IPS-15b (cell line): ENCODE results near the gene SLTM.
"Not testable (repeated sequence)": the region's sequence is repeated elsewhere in the genome, so short reads cannot be mapped to it uniquely, and the experiment has no call there.

Experiments used
- H3K27me3 ChIP-seq: one replicate; pipeline ENCODE4 v1.6.1; 2013; ENCODE audit warnings: low read length; ENCODE audit not compliant: control insufficient read depth, insufficient read depth
- H3K36me3 ChIP-seq: one replicate; pipeline ENCODE4 v1.6.1; 2013; ENCODE audit warnings: low read length; ENCODE audit not compliant: control insufficient read depth, insufficient read depth
- H3K4me1 ChIP-seq: one replicate; pipeline ENCODE4 v1.6.1; 2013; ENCODE audit warnings: mild to moderate bottlenecking, low read length; ENCODE audit not compliant: control insufficient read depth, insufficient read depth
- H3K4me3 ChIP-seq: one replicate; pipeline ENCODE4 v1.5.1; 2013; ENCODE audit warnings: low read depth, low read length
- H3K9ac ChIP-seq: one replicate; pipeline ENCODE4 v1.6.1; 2013; ENCODE audit warnings: low read depth, mild to moderate bottlenecking, low read length
- H3K9me3 ChIP-seq: one replicate; pipeline ENCODE4 v1.6.1; 2013; ENCODE audit warnings: mild to moderate bottlenecking, low read length; ENCODE audit not compliant: control insufficient read depth, insufficient read depth

SLTM gene

DNA sequence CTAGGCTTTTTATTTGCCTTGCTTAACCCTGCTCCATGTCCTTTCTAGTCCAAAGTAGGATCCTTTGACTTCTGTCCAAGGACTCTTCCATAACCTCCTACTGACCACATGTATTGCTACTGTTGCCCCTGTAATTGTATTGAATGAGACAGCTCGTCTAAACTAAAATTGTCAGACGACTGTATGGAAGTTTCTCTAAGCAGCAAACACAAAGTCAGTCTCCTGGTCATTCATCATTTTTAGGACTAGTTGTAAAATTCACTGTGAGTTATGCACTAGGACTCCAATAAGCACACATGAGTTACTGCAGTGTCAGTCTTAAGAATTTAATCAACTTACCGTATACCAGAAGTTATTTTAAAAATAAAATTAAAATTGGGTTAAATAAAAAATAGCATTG lies 32.8 kb downstream of the SLTM start:
- Histone ChIP-seq H3K4me1 (no peaks in the 10 kb centered on the region), H3K9ac (no peak overlapping the region), H3K27me3 (no peaks in the 10 kb centered on the region), H3K36me3 (peaks cover 14% of the 10 kb centered on the region), H3K4me3 (no peak overlapping the region), H3K9me3 (no peaks in the 10 kb centered on the region)

- H3K36me3 ChIP-seq, result peaks cover 18% of the 10 kb centered on the region
- H3K9ac ChIP-seq, result no peak overlapping the region
- H3K4me1 ChIP-seq, result no peaks in the 10 kb centered on the region
- no peak overlapping the region for H3K4me3 ChIP-seq
- no peaks in the 10 kb centered on the region for H3K9me3 ChIP-seq
- H3K27me3 ChIP-seq, result no peaks in the 10 kb centered on the region
These were observed 35.3 kb downstream of the SLTM start for GRCh38 chr15:58898150-58898680.

DNA sequence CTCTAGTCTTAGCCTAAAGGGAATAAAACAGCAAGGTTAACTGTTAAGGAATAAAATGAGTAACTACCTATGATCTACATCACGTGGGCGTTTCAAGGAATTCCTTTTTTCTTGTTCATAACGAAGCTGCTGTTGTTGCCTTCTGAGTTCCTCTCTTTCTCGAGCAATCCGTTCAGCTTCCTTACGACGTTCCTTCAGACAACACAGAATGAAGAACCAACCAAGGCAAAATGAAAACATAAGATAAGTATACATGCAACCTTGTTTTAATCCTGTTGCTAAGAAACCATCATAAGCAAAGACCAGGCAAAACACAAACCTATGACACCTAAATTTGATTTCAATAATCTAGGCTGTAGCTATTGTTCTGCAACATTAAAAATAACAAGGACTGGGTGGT lies 44.1 kb downstream of the SLTM start:
- H3K4me3 ChIP-seq, result no peak overlapping the region
- H3K4me1 ChIP-seq, result no peaks in the 10 kb centered on the region
- peaks cover 46% of the 10 kb centered on the region for H3K36me3 ChIP-seq
- no peak overlapping the region for H3K9ac ChIP-seq
- H3K9me3 ChIP-seq, result no peaks in the 10 kb centered on the region
- no peaks in the 10 kb centered on the region for H3K27me3 ChIP-seq

GRCh38 chr15:58886921-58887320 lies 46.6 kb downstream of the SLTM start:
- H3K9ac ChIP-seq, result no peak overlapping the region
- no peak overlapping the region for H3K4me3 ChIP-seq
- peaks cover 47% of the 10 kb centered on the region for H3K36me3 ChIP-seq
- no peaks in the 10 kb centered on the region for H3K9me3 ChIP-seq
- H3K27me3 ChIP-seq, result no peaks in the 10 kb centered on the region
- H3K4me1 ChIP-seq, result no peaks in the 10 kb centered on the region

GRCh38 chr15:58883926-58884325 lies 49.6 kb downstream of the SLTM start:
- not testable (repeated sequence) for H3K4me1 ChIP-seq, H3K9me3 ChIP-seq, H3K9ac ChIP-seq, H3K27me3 ChIP-seq, H3K4me3 ChIP-seq
- H3K36me3 ChIP-seq, result peaks cover 59% of the 10 kb centered on the region

GRCh38 chr15:58882243-58882642 lies 51.2 kb downstream of the SLTM start:
- Histone ChIP-seq H3K27me3 (no peaks in the 10 kb centered on the region), H3K9me3 (no peaks in the 10 kb centered on the region), H3K4me1 (no peaks in the 10 kb centered on the region), H3K4me3 (no peak overlapping the region), H3K9ac (no peak overlapping the region), H3K36me3 (peaks cover 50% of the 10 kb centered on the region)

DNA sequence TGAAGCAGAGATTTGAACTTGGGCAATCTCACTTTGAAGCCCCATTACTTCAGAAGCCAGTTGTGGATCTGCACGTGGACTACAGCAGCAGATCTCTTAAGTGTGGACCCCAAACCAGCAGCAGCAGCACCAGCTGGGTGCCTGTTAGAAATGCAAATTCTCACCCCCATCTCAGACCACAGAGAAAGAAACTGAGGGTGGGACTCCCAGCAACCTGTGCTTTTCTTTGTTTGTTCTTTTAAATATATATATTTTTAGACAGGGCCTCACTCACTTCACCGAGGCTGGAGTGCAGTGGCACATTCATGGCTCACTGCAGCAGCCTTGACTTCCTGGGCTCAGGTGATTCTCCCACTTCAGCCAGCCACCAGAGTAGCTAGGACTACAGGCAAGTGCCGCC lies 53.2 kb downstream of the SLTM start:
- H3K4me1 ChIP-seq, result no peaks in the 10 kb centered on the region
- H3K4me3 ChIP-seq, result no peak overlapping the region
- peaks cover 39% of the 10 kb centered on the region for H3K36me3 ChIP-seq
- H3K9ac ChIP-seq, result no peak overlapping the region
- H3K9me3 ChIP-seq, result no peaks in the 10 kb centered on the region
- H3K27me3 ChIP-seq, result no peaks in the 10 kb centered on the region

DNA sequence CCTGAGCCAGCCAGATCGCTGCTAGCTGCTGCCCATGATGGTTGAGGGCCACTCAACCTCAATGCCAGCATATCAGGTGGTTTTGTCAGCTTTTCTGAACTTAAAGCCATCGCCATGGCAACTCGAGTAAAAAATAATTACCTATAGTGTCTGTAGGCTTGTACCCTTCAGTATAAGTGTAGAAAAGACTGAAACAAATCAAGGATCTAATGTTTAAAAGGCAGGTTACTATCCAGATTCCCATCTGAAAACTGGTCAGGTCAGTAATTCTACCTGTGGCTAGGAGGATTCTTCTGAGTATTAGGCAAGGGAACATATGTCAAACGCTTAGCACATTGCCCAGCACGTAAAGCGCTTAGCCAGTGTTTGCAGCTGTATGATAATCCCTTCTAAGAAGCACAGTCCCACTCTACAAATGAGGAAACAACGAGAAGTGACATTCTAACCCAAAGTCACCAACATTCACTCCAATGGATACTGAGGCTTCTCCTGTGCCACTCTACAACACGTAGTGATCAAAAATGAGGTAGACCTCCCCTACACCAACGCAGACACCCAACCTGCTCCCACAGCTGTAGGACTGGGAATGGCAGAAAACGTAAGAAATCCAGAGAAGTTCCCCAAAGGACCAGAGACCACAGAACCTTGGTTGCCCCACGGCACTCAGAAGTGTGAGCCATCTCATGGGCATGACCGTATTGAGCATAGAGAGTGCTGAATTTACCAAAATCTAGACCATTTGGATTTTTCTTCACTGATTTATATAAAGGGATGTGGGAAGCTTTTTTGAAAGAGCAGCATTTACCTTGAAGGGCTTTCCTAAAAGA lies 55.3 kb downstream of the SLTM start:
- Histone ChIP-seq H3K9me3 (no peaks in the 10 kb centered on the region), H3K36me3 (peaks cover 25% of the 10 kb centered on the region), H3K27me3 (no peaks in the 10 kb centered on the region), H3K4me1 (no peaks in the 10 kb centered on the region), H3K4me3 (no peak overlapping the region), H3K9ac (no peak overlapping the region)

DNA sequence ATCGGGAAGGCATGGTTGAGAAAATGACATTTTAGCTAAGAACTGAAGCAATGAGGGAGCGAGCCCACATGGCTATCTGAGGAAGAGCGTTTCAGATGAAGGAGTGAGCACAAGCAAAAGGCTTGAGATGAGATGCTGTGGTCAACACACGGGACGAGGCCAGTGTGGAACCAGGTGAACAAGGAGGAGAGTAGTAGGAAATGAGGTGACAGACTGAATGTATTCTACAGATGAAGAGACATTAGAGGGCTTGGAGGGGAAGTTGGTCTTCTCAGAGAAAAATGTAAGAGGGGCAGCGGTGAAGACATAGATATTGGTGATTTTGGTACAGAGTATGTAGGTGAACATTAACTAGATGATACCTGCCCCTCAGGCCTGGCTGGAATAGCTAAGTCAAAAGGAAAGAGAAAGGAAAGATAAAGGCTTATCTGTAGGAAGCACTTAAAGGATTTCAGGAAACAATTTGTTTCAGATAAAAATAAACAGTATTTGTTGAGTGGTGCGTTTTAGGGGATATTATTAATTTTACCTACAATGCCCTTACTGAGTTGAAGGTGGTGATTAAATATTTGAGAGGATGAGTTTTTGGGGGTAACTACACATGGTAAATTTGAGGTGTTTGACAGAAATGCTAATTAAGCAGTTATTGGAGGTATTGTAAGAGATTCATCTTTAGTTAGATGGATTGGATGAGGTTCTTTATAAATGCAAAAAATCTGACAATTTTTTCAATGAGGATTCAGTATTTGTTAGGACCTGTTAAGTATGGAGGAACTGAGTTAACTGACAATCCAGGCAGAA lies 57.0 kb downstream of the SLTM start:
- Histone ChIP-seq H3K9ac (no peak overlapping the region), H3K9me3 (no peaks in the 10 kb centered on the region), H3K4me3 (no peak overlapping the region), H3K4me1 (no peaks in the 10 kb centered on the region), H3K27me3 (no peaks in the 10 kb centered on the region), H3K36me3 (peaks cover 23% of the 10 kb centered on the region)

DNA sequence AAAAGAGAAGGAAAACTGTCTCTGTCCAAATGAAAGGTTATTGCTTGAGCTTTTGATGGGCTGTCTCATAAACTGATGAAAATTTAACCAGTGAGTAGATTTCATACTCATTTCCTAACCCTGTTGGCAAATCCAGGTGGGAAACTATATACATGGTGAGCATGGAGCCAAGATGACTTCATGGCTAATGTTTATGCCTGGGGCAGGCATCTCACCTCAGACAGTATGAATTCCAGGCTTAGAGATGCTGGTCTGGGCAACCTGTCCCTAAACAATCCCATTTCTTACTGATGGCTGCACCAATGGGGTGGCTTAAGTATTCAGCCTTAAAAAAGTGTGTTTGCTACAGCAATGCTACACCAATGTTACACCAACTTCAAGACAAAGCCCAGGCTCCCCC lies 58.1 kb downstream of the SLTM start:
- Histone ChIP-seq H3K9me3 (no peaks in the 10 kb centered on the region), H3K9ac (no peak overlapping the region), H3K4me1 (no peaks in the 10 kb centered on the region), H3K4me3 (no peak overlapping the region), H3K36me3 (peaks cover 14% of the 10 kb centered on the region), H3K27me3 (no peaks in the 10 kb centered on the region)

- Histone ChIP-seq H3K9ac (no peak overlapping the region), H3K27me3 (no peaks in the 10 kb centered on the region), H3K36me3 (peaks cover 3% of the 10 kb centered on the region), H3K4me1 (no peaks in the 10 kb centered on the region), H3K4me3 (no peak overlapping the region), H3K9me3 (no peaks in the 10 kb centered on the region)
These were observed 60.2 kb downstream of the SLTM start for GRCh38 chr15:58873267-58873666.

- Histone ChIP-seq H3K9ac (no peak overlapping the region), H3K4me3 (no peak overlapping the region), H3K4me1 (no peaks in the 10 kb centered on the region), H3K36me3 (no peaks in the 10 kb centered on the region), H3K9me3 (no peaks in the 10 kb centered on the region), H3K27me3 (no peaks in the 10 kb centered on the region)
These were observed 63.0 kb downstream of the SLTM start for GRCh38 chr15:58870451-58870850.
